ENCODE measurements around the gene GSTA4.
A peak's percentile ranks its signal among the peaks of the same experiment; 100 is the strongest.

GSTA4 gene, protein sequence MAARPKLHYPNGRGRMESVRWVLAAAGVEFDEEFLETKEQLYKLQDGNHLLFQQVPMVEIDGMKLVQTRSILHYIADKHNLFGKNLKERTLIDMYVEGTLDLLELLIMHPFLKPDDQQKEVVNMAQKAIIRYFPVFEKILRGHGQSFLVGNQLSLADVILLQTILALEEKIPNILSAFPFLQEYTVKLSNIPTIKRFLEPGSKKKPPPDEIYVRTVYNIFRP

DNA sequence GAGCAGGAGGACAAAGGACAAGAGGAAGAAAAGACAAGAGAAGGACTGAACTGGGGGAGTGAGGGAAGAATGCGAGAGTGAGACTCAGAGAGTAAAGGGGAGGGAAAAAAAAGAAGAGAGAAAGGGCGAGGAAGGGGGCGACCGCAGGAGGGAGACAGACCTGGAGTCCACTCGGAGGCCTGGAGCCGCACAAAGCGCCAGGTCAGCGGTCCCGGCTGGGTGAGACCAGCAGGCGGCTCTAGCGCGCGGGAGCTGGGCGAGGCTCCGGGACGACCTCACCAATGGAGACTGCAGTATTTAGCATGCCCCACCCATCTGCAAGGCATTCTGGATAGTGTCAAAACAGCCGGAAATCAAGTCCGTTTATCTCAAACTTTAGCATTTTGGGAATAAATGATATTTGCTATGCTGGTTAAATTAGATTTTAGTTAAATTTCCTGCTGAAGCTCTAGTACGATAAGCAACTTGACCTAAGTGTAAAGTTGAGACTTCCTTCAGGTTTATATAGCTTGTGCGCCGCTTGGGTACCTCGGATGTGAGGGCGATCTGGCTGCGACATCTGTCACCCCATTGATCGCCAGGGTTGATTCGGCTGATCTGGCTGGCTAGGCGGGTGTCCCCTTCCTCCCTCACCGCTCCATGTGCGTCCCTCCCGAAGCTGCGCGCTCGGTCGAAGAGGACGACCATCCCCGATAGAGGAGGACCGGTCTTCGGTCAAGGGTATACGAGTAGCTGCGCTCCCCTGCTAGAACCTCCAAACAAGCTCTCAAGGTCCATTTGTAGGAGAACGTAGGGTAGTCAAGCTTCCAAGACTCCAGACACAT, at the start of gene GSTA4:
TSS of gene GSTA4 (minus strand) at position 196 of the 824 bp plus-strand sequence. CDS start 1,041 bp downstream, outside the sequence.
- peak; percentile 95 to 96 for DNase-seq

DNA sequence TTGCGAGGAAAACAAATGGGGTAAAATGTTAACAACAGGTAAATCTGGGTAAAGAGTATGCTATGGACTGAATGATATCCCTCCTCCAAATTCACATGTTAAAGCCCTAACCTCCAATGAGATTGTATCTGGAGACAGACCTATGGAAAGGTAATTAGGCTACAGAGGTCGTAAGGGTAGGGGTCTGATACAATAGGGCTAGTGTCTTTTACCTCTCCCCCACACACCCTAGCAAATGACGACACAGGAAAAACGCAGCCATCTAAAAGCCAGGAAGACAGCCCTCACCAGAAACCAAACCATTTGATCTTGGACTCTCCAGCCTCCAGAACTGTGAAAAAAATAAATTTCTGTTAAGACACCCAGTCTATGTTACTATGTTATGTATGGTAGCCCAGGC, 49.5 kb upstream of the GSTA4 start:
- DNase-seq = no peak

DNA sequence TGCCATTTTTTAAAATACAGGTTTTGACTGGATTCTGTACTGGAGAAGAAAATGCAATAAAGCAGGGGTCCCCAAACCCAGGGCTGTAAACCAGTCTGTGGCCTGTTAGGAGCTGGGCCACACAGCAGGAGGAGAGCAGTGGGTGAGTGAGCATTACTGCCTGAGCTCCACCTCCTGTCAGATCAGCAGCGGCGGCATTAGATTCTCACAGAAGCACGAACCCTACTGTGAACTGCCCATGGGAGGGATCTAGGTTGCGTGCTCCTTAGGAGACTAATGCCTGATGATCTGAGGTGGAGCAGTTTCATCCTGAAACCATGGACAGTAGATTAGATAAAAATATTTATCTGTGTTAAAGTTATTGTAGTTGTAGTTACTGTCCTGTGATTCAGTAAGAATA, 49.0 kb upstream of the GSTA4 start:
- no peak for DNase-seq

DNA sequence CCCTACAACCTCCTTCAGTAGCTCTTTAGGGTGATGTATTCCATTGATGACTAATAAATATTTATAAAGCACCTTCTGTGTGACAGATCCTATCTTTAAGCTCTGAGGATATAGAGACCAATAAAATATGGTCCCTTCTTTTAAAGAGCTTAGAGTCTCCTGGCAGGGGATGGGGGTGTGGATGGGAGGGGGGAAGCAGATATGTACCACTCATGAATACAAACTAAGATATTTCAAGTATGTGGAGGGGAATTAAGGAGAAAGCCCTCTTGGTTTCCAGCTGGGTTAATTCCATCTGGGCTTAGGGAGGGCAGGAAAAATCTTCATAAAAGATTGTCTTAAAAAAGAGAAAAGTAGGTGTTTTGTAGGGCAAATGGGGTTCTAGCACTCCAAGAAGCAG, 48.5 kb upstream of the GSTA4 start:
- DNase-seq = no peak

DNA sequence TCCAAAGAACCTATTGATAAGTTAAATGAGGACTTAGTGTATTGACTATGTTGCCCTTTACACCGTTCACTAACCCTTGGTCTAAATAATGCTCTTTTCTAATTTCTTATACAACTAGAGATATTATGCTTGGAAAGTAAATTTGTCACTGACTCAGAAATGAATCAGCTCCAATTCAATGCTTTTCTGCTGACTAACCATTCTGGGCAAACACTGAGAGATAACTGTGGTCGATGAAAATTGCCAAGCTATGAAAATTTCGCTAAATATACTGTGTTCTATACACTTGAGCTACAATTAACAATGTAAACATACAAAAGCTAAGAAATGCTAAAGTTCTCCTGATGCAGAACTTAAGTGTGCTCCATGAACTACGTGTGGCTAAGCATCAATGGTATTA, 47.0 kb upstream of the GSTA4 start:
- DNase-seq = no peak

DNA sequence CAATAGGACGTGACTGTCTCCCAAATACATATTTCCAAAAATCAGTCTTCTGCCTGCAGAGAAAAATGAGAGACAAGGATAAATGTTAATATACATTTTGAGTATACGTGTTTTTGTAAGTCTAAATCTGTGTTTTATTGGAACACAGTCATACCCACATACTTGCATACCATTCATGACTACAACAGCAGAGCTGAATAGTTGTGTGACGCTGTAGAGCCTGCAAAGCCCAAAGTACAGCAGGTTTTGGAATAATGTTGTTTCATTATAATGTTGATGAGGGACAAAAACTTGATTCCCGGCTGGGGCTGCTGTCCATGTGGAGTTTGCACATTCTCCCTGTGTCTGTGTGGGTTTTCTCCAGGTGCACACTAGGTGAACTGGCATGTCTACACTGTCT, 46.3 kb upstream of the GSTA4 start:
- no peak for DNase-seq

DNA sequence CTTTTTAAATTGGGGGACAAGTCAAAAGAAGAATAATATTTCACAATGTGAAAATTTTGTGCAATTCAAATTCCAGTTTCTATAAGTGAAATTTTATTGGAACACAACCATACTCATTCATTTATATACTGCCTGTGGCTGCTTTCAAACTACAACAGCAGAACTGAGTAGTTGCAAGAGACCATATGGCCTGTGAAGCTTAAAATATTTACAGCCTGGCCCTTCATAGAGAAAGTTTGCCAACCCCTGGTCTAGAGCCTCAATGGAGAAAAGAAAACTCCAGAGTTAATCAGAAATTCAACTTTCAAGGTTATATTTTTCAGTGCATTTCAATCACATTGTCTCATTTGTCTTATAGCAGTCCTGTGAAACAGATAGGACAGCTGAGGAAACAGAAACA, 43.5 kb upstream of the GSTA4 start:
- no peak for DNase-seq

DNA sequence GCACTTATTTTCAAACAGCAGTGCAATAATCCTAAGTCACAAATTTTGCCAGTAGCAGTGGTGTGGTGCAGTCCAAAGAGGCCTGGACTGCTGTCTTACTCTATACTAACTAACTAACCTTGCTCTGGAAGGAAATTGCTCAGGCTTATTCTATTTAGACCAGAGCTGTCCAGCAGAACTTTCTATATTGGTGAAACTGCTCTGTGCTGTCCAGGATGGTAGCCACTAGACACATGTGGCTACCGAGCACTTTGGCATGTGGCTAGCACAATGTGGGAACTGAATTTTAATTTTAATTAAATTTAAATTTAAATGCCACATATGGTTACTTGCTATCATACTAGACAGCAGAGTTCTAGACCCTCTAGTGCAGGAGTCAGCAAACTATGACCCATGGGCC, 43.1 kb upstream of the GSTA4 start:
- no peak for DNase-seq

DNA sequence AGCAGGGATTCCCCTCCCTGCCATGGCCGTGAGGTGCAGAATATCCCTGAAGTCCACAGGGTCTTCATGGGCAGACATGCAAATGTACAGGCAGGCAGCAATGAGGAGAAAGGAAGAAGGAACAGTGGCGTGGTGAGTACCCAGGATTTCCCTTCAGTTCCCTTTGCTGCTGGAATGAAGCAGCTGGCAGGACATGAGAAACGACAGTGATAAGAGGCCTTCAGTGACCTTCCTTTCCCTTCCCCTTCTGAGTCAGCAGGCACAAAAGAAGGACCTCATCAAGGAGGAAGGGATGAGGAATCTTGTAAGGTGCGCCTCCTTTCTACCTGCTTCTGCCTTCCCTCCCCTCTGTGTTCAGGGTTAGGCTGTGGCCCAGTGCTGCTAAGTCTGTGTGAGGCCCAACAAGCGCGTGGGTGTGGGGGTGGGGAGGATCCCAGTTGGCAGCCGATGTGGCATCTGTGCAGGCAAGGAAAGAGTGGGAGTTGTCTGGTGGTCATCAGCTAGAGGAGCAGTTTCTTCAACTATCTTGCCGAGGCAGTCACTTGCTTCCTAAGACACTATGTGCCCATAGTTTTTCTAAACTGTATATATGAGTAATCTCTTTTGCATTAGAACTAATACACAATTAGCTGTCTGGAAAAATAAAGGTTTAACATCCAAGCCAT, 40.6 kb upstream of the GSTA4 start:
- DNase-seq = no peak

DNA sequence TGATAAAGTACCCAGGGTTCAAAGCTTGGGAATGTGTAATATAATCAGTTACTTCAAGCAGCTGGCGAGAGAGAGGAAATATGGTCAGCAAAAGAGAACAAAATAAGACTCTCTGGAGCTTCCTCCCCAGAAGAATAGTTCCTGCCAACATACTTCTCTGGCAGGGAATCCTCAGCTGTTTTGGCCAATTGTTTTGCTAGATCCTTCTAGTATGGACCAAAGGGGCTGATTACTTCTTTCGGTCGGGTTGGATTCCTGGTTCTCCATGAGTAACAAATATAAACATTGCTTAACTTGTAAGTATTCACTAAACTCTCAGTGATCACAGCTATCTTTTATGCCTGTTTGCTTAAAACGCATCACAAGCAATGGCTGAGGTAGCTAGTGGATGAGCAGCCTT, 38.7 kb upstream of the GSTA4 start:
- DNase-seq = no peak

DNA sequence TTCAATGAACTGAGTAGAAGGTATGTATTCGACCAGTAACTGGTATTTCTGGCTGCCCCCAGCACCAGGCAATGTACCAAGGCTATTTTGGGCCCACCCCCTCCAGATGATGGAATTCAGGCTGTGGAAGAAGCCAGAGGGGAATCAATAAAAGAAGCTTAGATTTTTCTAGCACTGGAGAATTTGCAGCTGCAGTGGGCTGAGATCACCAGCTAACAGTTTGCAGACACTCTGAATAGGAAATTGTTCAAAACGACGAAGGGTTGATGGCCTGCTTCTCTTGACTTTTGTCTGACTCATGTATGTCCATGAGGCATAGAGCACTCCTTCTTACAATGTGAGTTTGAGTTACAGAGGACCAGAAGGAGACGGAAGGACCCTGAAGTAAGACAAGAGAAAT, 37.8 kb upstream of the GSTA4 start:
- DNase-seq = no peak

DNA sequence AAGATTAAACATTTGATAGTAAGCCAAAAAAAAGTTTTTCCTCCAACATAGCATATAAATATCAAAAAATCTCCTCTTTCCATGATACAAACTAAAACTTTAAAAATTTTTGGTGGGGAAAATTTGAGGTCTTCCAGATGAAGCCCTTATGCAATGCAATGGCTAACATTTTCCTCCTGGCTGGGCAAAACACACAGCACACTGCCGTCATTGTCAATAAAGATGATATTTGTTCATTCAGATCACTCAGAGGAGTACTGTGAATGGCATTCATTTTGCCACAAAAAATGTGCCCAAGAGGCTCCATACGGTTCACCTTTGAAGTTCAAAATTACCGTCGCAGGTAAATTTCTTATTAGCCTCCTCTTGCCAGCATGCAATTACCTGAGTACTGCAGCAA, 36.2 kb upstream of the GSTA4 start:
- no peak for DNase-seq

DNA sequence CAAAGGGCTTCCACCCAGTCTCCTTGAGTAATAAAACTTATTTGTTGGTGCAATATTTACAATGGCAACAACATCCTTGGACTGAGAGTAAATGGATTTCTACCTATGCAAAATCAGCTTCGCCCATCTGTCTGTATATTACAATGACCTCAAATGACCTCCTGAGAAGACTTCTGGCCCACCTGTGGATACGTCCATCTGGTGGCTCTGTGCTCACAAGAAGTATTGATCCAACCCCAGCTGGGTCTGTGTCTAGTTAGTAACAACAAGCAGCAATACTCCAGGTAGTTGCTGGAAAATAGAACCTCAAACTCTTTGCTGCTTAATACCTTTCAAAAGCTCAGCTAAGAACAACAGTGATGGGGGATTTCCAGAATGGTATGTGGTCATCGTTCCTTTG, 34.7 kb upstream of the GSTA4 start:
- no peak for DNase-seq

DNA sequence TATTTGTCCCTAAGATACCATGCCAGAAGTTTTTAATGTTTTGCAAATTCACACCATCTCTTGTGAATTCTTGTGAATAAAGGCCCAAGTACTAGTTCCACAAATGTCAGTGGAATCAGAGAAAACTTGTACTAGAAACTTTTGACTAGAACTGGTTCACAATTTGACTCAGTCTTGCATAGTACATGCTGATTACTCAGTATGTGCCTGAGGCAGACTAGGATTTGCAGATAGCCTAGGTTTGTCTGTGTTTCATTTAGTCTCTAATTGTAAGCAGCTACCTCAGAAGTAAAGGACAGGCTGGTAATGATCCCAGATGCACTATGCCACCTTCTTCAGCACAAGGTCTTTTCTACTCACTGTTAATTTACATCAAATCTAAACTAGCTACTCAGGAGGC, 34.2 kb upstream of the GSTA4 start:
- DNase-seq = no peak

DNA sequence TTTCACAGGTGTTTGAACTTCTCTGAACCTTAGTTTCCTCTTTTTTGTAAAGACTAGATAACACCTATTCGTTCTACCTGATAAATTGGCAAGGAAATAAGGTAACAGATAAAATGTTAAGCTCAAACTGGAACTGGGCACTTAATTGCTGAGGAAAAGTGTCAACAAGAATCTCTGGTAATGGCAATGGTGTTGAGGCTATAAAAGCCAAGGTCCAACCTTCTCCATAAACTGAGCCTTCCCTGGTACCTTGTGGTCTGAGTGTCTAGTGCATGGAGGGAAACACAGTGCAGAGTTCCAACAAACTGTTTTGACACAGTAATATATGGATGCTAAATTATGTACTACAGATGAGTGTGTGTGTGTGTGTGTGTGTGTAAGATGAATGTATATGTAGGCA, 33.4 kb upstream of the GSTA4 start:
- no peak for DNase-seq

DNA sequence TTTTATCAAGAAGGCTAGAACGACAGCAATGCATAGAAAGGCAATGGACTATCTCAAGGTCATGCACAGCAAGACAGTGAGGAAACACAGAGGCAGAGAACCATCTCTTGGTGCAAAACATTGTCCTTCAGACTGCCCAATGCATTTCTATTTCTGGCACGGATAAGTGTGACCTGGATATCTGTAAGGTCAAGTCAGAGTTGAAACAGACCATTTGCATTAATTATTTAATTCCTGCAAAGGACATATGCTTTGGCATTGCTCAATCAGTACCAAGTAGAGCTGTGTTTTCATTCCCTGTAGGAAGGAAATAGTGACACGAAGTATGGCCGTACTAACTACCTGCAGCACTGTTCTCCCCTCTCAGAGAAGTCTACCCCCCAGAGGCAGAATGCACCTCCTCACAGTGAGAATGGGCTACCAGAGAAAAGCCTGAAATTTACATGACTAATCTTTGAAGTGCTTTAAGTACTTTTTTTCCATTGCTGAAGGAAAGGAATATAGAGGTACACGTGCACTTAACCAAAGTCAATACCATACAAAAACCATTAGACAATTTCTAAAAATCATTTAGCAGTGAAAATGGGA, 32.1 kb upstream of the GSTA4 start:
- no peak for DNase-seq

DNA sequence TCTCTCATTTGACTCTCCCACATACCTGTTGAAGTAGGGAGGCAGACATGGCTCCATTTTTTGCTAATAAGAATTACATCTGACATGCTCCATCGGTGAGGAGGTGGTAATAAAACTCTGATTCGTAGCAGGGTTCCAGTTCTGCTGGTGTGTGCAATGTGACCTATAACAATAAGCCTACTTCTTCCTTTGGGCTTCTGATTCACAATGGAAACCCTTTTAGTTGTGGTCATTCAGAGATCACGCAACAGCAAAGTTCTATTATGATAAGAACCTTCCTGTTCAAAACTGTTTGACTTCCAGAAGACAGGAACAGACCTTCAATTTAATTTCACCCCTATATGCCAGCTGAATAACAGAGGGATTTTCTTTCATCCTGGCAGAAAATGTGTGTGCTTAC, 31.4 kb upstream of the GSTA4 start:
- no peak for DNase-seq

DNA sequence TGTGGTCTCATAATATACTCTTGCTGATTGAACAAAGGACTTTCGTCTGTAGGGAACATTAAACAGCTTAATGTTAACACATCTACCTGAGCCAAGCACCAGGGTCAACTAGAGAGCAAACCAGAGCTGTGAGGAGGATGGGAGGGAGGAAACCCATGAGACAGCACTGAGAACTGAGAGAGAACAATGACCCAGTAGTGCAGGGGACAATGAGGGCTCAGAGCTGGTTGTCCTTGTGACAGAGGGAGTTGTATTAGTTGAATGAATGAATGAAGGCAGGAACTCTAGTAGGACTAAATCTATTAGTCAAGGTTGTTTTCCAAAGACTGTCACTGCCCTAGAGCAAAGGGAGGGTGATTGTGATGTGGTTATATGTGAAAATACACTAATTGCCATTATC, 28.2 kb upstream of the GSTA4 start:
- no peak for DNase-seq

DNA sequence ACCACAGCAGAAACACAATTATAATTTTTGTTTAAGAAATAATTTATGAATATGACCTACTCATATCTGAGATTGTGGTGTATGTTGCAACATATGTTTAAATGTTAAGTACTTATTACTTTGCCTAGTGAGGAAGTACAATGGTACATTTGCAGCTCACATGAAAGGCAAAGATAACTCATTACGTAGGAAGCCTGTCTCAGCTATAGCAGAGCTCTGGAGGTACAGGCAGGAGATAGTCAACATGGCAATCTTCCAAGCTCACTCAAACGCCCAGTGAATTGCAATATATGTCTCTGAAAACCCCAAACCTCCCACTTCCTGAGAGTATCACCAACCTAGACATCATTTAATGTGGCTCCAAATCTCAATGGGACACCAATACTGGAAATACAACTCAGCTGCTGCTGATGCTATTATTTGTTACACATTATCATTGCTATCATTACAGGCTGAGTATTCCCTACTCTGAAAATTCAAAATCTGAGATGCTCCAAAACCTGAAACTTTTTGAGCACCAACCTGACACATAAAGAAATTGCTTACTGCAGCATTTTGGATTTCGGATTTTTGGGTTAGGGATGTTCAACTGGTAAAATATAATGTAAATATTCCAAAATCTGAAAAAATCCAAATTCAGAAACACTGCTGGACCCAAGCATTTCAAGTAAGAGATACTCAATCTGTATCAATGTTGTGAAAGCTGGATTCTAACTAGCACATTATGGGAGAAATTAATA, 25.1 kb upstream of the GSTA4 start:
- no peak for DNase-seq

DNA sequence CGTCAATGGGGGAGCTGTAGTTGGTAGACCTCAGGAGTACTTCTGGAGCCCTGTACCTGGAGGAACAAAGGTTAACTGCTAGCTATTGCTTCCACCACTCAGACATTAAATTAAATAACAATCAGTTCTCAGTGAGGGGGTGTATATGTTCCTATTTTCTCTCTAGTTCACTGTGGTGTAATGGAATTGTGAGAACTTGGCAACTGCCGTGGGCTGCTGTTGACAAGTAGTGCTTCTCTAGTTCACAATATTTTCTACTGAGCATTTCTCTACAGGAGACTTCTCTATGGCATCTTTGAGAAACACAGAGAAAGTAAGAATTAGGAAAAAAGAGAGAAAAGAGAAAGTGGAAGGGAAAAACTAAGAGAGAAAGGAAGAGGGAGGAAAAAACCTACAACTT, 23.4 kb upstream of the GSTA4 start:
- no peak for DNase-seq

DNA sequence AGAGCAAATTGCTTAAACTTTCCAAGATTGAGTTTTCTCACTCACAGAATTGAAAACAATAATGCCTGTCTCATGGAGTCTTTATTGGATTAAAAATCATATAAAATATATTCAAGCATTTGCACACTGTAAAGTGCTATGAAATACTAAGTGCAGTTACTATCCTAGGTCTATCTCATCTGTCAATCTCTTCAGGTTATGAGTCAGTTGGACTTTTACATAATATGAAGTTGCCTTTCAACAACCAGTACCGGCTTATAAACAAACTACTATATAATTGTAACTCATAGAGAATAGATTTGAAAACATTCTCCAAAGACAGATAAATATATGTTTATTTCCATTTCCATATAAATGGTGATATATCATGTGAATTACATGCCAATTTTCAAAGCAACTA, 20.4 kb upstream of the GSTA4 start:
- DNase-seq = no peak

DNA sequence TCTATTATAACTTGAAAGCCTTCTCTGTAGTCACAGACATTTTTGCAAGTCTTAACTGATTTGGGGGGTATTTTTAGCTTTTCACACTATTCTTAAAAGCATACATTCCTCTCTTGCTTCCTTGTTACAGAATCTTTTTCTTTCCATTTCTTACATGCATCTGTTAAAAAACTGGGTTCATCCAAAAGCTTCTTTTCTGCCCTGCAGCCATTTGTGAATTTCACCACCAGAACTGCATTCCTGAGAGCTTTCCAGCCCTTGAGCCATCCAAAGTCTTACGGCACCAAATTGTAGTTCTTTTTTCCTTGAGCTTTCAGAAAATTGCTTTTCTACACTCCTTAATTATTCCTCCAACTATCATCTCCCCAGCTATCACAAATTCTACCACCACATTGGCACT, 19.7 kb upstream of the GSTA4 start:
- no peak for DNase-seq

DNA sequence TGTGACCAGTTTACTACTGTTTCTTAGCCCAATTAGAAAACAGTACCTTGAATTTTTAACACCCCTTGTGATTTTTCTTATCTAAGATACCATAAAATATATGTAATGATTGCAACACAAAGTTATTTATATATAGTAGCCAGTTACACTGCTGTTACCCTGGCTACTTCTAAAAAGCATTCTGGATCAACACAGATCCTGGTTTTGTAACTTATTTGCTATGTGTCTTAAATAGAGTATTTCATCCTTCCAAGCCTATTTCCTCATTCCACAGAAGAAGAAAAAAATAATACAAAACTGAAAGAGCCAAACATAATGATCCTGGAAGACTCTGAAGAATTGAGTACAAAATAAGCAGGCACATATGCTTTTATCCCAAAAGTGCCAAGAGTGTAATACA, 19.0 kb upstream of the GSTA4 start:
- no peak for DNase-seq
